GM21786 (cell line): ENCODE results near the gene KANK3.
"Not testable (repeated sequence)": the region's sequence is repeated elsewhere in the genome, so short reads cannot be mapped to it uniquely, and the experiment has no call there.

ENCODE experiments used
- ATAC-seq: cut with Tn5 transposase; IDR thresholded peaks from one replicate; pipeline ENCODE4 v1.9.1; 2021; ENCODE audit not compliant: unreplicated experiment

The KANK3 gene

DNA sequence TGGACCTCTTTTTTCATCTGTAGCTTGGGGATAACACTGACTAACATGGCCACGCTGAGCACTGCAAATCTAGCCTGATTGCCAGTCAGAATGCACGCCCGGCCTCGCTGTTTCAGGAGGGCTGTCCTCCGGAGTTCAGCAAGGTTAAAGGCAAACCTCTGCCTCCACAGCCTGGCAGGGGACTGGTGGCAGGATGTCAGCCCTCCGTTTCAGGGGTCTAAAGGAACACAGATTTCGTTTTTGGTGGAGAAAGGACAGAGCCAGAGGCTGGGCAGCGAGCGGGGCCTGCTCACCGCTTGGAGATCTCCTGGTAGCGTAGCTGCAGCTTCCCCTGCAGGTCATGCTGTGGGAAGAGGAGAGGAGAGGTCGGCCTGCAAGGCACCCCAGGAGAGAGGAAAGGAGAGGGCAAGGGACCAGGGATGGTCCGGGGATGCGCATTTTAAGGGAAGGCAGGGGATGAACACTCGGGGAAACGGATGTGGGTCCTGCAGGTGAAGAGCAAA is 22.4 kb downstream of the KANK3 start:
- ATAC-seq = no peak

DNA sequence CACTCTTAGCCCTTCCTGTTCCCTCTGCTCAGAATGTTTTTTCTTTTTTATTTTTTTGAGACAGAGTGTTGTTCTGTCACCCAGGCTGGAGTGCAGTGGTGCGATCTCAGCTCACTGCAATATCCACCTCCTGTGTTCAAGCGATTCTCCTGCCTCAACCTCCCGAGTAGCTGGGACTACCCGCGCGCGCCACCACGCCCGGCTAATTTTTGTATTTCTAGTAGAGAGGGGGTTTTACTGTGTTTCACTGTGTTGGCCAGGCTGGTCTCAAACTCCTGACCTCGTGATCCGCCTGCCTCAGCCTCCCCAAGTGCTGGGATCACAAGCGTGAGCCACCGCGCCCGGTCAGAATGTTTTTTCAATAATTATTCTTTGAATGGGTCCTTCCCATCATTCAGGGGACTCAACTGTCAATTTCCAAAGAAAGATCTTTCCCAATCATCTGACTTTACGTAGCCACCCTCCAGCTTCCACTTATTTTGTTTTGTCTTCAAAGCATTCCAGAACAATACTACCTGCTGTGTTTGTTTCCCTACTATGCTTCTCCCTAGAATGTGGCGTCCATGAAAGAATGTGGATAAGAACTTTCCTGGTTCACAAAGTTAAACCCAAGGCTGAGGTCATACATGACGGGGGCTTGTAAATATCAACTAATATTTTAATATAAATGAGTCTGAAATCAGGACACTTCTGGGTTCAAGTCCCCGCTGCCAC is 23.1 kb downstream of the KANK3 start:
- ATAC-seq = no peak

DNA sequence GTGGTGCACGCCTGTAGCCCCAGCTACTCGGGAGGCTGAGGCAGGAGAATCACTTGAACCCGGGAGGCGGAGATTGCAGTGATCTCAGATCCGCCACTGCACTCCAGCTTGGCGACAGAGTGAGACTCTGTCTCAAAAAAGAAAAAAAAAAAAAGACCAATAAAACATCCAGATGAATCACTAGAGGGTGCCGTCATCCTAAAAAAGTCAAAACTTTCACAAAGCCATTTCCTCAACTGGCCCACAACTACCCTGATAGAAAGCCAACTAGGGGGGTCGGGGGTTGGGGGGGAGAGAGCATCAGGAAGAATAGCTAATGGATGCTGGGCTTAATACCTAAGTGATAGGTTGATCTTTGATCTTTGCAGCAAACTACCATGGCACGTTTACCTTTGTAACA is 24.2 kb downstream of the KANK3 start:
- not testable (repeated sequence) for ATAC-seq

DNA sequence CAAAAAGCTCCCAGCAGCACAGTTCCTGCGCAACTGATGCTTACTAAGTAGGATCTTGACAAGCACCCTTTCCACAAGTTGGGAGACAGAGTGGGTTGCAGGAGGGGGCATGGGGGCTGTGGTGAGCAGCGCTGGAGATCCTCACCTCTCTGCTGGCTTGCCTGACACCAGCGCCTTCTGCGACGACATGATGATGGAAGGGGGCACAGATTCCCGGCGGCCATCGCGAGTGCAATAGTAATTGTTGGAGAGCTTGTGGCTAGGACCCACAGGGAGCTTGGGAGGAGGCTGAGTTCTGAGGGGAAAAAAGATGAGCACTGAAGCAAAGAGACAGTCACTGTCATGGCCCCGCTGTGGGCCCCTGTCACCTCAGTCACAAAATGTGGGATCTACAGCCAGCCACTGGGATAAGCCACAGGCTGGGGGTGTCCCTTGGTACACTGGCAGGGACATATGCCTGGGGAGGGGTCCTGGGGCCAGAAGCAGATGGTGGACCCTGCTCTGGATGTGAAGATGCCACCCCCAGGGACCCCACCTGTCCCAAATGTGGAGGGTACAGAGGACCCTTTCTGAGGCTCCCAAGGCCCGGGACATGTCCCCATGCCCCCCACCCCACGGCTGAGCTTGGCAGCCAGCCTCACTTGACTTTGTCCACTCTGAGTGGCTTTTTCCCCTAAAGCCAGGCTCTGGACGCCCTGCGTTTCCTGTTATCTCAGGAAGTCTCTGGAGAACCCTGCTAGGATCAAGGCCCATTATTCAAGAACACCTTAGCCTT is 26.5 kb downstream of the KANK3 start:
- ATAC-seq = no peak

DNA sequence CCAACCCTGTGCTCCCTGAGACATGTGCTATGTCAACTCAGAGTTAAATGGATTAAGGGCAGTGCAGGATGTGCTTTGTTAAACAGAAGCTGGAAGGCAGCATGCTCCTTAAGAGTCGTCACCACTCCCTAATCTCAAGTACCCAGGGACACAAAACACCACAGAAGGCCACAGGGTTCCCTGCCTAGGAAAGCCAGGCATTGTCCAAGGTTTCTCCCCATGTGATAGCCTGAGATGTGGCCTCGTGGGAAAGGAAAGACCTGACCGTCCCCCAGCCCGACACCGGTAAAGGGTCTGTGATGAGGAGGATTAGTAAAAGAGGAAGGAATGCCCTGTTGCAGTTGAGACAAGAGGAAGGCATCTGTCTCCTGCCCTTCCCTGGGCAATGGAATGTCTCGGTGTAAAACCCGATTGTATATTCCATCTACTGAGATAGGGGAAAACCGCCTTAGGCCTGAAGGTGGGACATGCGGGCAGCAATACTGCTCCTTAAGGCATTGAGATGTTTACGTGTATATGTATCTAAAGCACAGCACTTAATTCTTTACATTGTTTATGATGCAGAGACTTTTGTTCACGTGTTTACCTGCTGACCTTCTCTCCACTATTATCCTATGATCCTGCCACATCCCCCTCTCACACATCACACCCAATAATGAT is 28.0 kb downstream of the KANK3 start:
- not testable (repeated sequence) for ATAC-seq

DNA sequence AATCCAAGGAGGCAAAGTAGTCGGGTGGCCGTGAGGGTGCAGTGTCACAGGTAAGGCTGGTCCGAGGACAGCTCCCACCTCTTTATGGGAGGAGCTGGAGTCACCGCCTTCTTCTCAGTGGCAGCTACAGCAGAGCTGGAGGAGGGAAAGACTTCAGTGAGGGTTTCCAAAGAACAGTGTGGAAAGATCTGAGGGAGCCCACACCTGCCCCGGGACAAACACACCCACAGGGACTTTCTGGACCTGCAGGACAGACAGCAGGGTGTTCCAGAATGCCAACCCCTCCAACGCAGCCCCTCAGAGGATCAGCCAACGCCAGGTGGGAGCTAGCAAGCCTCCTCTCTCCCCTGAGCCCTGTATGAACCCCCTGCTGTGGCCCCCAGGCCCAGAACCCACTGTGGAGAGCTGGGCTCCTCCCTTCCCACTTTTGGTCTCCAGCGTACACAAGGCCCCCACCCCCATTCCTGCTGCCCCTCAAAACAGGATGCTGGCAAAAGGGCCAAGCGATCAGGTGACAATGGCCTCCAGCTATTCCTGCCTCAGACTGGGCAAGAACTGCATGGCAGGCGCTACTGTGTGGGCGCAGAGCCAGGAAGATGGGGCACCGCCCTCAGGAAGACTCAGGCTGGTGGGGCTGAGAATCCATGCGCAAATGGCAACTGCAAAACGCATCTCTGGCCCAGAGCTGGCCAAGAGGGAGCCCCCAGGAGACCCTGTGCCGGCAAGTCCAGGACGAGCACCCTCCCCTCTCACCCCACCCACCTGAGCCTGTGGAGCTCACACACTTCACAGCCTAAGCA is 31.4 kb downstream of the KANK3 start:
- no peak for ATAC-seq

DNA sequence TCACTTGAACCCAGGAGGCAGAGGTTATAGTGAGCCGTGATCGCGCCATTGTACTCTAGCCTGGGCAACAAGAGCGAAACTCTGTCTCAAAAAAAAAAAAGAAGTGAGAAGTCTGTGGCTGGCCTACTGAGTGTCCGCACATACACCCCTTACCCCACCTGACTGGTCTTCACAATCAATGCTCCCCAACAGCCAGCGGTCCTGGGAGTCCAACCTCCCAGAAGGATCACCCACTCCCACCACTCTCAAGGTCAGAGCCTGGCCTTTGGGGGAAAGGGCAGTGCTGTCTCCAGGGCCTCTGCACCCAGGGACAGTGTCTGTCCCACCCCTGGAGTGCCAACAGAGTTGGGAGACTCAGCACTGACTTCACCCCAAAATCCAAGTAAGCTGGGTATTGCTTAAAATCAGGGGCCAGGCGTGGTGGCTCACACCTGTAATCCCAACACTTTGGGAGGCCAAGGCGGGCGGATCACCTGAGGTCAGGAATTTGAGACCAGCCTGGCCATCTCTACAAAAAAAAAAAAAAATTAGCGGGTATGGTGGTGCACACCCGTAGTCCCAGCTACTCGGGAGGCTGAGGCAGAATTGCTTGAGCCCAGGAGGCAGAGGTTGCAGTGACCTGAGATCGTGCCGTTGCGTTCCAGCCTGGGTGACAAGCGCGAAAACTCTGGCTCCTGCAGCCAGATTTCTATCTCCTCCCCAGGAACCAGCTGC is 32.6 kb downstream of the KANK3 start:
- no peak for ATAC-seq

DNA sequence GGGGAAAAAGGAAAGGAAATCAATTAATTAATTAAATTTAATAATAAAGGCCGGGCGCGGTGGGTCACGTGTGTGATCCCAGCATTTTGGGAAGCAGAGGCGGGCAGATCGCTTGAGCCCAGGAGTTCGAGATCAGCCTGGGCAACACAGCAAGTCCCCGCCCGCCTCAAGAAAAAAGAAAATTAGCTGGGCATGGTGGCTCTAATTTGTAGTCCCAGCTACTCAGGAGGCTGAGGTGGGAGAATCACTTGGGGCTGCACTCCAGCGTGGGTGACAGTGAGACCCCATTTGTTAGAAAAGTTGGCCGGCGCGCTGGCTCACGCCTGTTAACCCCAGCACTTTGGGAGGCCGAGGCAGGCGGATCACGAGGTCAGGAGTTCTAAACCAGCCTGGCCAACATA is 34.2 kb downstream of the KANK3 start:
- ATAC-seq = no peak

DNA sequence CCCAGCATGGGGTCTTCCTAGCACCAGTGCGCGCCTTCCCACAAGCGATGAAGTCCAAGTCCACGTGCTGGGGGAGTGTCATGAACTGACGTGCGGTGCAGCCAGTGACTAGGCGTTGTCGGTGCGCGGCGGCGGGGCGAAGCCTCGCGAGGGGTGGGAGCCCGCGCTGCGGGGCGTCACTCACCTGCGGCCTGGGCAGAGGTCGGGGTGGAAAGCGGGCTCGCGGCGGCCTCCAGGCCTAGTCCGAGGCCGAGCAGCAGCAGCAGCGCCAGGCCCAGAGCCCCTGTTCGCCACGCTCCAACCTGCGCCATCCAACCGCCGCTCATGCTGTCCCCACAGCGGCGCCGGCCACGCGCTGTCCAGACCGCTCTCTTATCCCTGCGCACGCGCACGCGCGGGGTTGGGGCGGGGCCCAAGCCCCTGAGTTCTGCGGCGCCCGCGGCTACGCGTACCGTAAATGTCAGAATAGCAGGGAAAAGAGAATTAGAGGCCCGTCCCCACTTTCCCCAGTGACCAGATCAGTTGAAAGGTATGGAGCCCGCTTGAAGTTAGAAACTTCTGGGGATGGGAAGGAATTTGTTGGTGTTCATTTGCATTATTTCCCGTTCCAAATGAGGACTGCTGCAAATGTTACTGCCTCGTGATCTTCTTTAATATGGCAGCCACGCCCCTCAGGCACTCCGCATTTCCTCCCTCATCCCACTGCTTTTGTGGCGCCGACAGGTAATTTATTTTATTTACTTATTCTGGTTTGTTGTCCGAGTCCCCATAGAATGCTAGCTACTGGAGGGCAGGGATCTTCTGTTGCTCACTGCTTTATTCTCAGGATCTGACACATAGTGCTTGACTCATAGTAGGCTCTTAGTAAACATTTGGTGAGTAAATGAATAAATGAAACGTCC is 34.8 kb downstream of the KANK3 start, which contains the start of gene CD320:
TSS of gene CD320 (minus strand) at position 394 of the 902 bp plus-strand sequence. CDS start at position 326, 68 bp downstream.
- ATAC-seq = peak; percentile 71

DNA sequence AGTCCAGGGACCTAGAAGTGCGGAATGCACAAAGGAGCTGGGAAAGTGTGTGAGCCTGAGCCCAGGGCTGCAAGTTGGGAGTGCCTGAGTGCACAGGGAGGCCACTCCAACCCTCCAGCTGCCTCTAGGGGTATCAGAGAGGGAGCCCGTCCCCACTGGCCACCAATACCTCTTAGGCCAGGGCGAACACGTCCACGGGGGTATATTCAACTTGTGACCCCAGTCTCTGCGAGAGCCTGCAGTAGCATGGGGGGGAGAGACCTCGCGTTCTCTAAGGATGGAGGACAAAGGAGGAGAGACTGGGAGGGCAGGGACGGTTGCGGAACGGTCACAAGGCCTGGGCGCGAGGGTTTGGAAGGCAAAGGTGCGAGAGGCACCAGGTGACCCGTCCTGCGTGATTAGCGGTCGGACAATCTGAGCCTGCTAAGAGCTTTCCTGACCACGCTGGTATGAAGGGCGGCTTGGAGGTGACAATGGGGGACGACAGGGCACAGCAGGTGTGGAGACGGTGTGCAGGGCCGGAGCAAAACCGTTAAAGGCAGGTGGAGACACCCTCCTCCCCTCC is 35.6 kb downstream of the KANK3 start:
- no peak for ATAC-seq

DNA sequence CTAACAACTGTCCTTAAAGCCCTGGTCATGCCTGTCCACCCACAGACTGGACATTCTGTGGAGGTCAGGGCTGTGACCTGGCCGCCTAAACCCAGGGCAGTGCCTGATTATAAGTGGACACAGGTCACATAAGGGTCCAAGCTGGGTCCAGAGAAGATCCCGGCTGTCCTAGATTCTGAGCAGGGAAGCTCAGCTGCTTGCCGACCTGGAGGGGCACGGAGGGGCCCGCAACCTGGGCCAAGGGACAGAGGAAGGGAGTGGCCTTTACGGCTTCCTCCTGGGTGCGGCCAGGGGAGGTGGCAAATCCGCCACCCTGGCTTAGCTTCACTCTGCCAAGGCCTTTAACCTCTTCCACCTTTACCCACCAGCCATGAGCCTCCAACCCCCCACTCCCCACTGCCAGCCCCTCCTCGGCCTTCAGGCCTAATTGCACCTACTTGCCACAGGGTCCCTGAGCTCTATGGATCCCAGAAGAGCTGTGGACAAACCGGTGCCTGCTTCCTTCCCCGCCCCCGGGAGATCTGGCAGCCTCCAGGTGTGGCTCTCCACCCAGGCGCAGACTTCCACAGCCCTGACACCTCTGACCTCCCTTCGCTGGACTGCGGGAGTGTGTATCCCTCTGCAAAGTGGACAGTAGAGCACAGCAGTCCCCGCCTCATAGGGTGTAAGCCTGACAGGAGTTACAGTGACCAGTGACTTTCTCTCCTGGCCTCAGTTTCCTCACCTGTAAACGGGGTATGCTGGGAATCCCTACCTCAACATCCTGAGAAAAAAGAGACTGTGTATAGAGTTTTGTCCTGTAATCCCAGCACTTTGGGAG is 36.6 kb downstream of the KANK3 start:
- no peak for ATAC-seq

DNA sequence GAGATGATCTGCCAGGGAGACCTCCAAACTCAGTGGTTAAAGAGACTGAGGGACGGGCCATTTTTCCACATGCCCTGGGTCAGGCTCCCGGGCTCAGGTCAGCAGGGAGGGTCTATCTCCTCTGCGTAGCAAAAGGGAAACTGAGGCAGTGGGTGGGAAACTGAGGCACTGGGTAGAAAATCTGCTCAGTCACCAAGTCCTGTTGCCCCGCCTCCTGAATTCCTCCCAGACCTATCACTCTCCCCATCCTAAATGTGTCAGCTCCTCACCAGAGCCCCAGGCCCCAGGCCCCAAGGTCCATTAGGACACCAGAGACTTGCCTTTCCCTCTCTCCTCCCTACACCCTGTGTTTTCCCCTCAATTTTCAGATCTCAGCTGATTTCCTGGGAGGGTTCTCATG is 37.3 kb downstream of the KANK3 start:
- no peak for ATAC-seq

DNA sequence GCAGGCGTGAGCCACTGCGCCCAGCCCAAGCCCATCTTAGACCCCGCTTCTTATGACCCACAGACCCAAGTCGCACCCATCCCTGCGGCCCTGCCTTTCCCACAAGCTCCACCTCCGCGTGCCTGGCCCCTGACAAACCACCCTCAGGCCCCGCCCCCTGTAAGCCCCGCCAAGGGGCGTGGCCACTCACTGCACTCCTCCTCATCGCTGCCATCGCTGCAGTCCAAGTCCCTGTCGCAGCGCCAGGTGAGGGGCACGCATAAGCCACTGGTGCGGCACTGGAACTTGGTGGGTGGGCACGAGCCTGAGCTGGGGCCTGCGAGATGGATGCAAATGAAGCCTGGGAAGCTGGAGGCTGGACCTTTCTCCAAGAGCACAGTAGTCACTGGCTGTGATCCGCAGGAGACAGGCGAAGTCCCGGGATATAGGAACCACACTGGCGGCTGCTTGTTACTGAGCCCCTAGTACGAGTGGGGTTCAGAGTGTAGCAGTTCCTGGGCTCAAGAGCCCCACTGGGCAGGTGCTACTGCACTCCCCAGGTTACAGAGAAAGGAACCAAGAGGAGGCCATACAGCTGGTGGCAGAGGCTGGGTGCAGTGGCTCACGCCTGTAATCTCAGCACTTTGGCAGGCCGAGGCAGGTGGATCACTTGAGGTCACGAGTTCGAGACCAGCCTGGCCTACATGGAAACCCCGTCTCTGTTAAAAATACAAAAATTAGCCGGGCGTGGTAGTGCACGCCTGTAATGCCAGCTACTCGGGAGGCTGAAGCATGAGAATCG is 38.0 kb downstream of the KANK3 start:
- no peak for ATAC-seq

DNA sequence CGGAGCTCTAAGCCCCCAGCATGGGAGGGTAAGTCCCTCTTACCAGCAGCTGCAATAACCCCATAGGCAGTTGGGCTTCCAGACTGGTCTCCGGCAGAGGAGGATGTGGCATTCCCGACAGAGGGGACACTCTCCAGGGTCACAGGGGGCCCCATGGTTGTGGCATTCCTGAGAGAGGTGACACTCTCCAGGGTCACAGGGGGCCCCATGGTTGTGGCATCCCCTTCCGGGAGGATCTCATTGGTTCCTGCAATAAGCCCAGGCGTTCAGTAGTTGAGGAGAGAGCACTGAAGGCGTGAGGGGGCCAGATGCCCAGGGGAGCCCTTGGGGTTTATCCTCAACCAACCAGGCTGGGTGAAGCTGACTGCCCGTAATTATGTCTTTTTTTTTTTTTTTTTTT is 40.3 kb downstream of the KANK3 start:
- no peak for ATAC-seq

DNA sequence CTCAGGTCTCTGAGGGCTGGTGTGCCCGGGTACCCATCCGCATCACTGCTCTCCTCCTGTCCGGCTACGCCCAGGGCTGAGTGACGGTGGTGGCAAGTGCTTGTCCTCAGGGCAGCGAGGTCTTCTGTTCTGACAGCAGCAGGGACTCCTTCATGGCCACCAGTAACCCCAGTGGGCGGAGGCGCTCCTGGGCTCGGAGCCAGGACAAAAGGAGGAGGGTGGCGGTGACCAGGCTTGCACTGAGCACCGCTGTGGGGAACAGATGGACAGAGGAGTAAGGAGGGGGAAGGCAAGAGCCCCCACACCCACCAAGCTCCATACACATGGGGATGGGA is 40.7 kb downstream of the KANK3 start:
- no peak for ATAC-seq

DNA sequence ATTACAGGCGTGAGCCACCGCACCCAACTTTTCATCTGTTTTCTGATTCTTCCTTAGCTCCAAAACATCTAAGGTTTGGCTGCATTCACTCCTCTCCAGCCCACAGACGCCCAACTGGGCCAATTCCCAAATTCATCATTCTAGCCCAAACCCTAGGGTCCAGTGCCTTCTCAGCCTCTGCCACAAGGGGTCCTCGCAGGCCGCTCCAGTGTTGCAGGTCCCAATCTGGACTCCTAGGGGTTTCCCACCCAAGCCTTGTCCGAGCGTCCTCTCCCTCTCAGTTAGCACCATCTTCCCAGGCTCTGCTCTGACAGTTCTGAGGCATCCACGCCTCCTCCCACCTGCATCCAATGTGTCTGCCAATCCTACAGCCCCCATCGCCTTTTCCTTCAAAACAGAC is 51.7 kb downstream of the KANK3 start:
- ATAC-seq = not testable (repeated sequence)

DNA sequence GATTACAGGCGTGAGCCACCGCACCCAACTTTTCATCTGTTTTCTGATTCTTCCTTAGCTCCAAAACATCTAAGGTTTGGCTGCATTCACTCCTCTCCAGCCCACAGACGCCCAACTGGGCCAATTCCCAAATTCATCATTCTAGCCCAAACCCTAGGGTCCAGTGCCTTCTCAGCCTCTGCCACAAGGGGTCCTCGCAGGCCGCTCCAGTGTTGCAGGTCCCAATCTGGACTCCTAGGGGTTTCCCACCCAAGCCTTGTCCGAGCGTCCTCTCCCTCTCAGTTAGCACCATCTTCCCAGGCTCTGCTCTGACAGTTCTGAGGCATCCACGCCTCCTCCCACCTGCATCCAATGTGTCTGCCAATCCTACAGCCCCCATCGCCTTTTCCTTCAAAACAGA is 66.6 kb downstream of the KANK3 start:
- ATAC-seq = not testable (repeated sequence)
